Peyer's patch (tissue), 4 donors: ENCODE data around the gene CLCN1. TPM values are rescaled to one million over a fixed set of nuclear protein-coding genes. Genes with fewer than 3 reads are reported as not detected.

Experiments used
- DNase-seq, 3 donors: peaks; one replicate each; pipeline ENCODE4 v3.0.0-alpha.2; 2017 to 2019
- H3K27ac ChIP-seq, 4 donors: fragments of 200-600 bp; sonication (generic); one replicate each; pipeline ENCODE4 v1.5.1; 2016 to 2019
- H3K27me3 ChIP-seq, 2 donors: fragments of 200-600 bp; sonication (generic); one replicate each; pipeline ENCODE4 v1.5.1; 2019
- H3K36me3 ChIP-seq, 3 donors: fragments of 200-600 bp; sonication (generic); one replicate each; pipeline ENCODE4 v1.5.1; 2016 to 2019
- H3K4me1 ChIP-seq, 4 donors: fragments of 200-600 bp; sonication (generic); one replicate each; pipeline ENCODE4 v1.5.1; 2016 to 2019
- H3K4me3 ChIP-seq, 4 donors: fragments of 200-600 bp; sonication (generic); 1 replicate in 3 of 4; 2 replicates in 1 of 4; pipeline ENCODE4 v1.5.1; 2016 to 2019; ENCODE audit warnings: mild to moderate bottlenecking in 1 of 4
- H3K9me3 ChIP-seq, 4 donors: fragments of 200-600 bp; sonication (generic); one replicate each; pipeline ENCODE4 v1.5.1; 2016 to 2019; ENCODE audit warnings: mild to moderate bottlenecking in 1 of 4
- CTCF ChIP-seq, 6 experiments: fragments of 450-650 bp in 4 of 6; fragments of 200-600 bp in 2 of 6; sonication (generic) in 1 of 6; IDR thresholded peaks; one replicate each; pipeline ENCODE4 v1.5.1; 2017 to 2019; ENCODE audit warnings: antibody characterized with exemption in 6 of 6, mild to moderate bottlenecking in 3 of 6, moderate library complexity in 1 of 6
- POLR2A ChIP-seq, 2 donors: fragments of 450-650 bp; IDR thresholded peaks; one replicate each; pipeline ENCODE4 v1.5.1; 2017; ENCODE audit warnings: antibody characterized with exemption in 2 of 2, mild to moderate bottlenecking in 2 of 2, moderate library complexity in 2 of 2
- total RNA-seq, 4 donors: library from RNA; depleted of rRNA; stranded (reverse); fragments of >200 nt; gene quantifications; one replicate each; pipeline ENCODE4 v1.1.0, GENCODE V29; 2016

CLCN1 gene
- total RNA-seq = 1 to 10 TPM in 3 of 4 donors, not detected in 1; 1.1 to 6.5 (median 2.5) TPM

DNA sequence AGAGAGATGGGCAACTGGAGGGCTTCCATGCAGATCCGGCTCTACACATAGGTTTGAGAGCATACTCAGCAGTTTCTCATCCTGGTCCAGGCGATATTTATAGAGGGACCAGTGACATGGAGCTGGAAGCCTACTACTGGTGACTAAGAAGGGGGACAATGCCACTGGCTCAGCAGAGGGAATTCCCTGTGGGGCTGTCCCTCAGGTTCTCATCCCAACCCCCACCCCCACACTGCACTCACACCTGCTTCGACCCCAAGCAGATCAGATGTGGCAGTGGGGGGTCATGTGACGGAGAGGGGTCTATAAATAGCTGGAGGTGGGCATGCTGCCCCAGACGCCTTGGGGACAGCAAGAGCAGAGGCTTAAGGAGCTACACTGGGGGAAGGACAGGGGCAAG lies at the start of gene CLCN1:
Gene CLCN1, plus strand, starts transcription at position 336 of the 400 bp plus-strand sequence. CDS start 102 bp downstream, outside the sequence.
- H3K4me1 ChIP-seq = no peaks in the 10 kb centered on the region
- H3K27me3 ChIP-seq = no peaks in the 10 kb centered on the region
- H3K36me3 ChIP-seq = no peaks in the 10 kb centered on the region

DNA sequence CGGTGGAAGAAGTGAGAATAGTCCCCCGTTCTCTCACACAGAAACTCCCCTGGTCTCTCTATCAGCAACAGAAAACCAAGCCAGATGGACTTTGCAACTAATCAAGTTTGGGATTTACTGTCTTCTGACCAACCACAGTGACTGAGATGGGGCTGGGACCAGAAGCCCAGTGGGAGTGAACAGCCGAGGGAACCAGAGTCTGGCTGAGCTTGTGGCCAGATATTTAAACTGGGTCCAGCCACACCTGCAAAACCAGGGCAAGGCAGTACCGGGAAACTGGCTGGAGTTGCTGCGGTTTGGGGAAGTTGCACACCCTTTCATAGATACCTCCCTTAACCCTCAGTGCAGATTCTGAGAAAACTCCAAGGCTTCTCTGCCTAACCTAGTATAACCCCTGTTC lies 46.7 kb upstream of the CLCN1 start:
- peak in 1 of 3 donors; percentile 67 for DNase-seq
- TF ChIP-seq POLR2A (IDR thresholded peaks at IDR 0.05) (peak in 1 of 2 donors; percentile 9), CTCF (IDR thresholded peaks at IDR 0.05) (no peak)
- Histone ChIP-seq H3K4me1 (peaks cover 0 to 47% (median 2%) of the 10 kb centered on the region in 4 donors), H3K27me3 (no peaks in the 10 kb centered on the region), H3K27ac (peak overlapping the region in 2 of 4 donors; percentile 51 to 76), H3K9me3 (no peaks in the 10 kb centered on the region), H3K4me3 (no peak overlapping the region), H3K36me3 (peaks cover 0 to 33% (median 0%) of the 10 kb centered on the region in 3 donors)

More for the DNA sequence above, at the start of gene CLCN1:
- Histone ChIP-seq H3K27ac (no peak within 1 kb of the TSS), H3K4me3 (no peak within 1 kb of the TSS), H3K9me3 (no peaks in the 10 kb centered on the region)
- DNase-seq = no peak
- TF ChIP-seq POLR2A (IDR thresholded peaks at IDR 0.05) = no peak
- TF ChIP-seq CTCF (IDR thresholded peaks at IDR 0.05) = no peak

DNA sequence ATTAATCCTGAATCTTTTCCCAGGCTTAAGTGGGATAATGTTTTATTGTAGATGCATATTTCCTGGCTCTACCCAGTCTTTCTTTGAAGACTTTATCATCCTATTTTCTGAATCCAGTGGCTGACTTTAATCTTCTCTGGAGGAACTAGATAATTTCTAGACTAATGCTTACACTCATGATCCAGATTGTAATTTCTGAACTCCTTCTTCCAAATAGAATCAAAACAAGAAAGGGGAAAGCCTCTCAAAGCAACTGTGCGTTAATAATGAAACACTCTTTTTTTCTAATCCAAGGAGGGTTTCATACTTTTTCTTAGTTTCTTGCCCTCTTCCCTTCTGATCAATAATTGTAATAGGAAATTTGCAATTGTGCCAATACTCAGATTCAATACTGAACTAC lies 44.7 kb upstream of the CLCN1 start:
- Histone ChIP-seq H3K27me3 (no peaks in the 10 kb centered on the region), H3K4me3 (no peak overlapping the region), H3K9me3 (no peaks in the 10 kb centered on the region), H3K4me1 (peaks cover 0 to 27% (median 0%) of the 10 kb centered on the region in 4 donors), H3K27ac (no peak overlapping the region), H3K36me3 (peaks cover 0 to 33% (median 0%) of the 10 kb centered on the region in 3 donors)
- TF ChIP-seq POLR2A (IDR thresholded peaks at IDR 0.05) = no peak
- TF ChIP-seq CTCF (IDR thresholded peaks at IDR 0.05) = no peak
- no peak for DNase-seq

DNA sequence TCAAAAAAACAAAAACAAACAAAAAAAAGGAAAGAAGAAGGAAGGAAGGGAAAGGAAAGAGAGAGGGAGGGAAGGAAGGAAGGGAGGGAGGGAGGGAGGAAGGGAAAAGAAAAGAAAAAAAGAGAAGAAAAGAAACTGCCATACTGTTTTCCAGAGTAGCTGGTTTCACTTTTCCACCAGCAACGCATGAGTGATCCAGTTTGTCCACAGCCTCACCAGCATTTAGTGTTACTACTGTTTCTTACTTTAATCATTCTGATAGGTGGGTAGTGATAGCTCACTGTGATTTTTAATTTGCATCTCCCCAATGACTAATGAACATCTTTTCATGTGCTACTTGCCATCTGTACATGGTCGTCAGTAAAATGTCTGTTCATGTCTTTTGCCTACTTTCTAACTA lies 43.0 kb upstream of the CLCN1 start:
- Histone ChIP-seq H3K27me3 (no peaks in the 10 kb centered on the region), H3K9me3 (no peaks in the 10 kb centered on the region), H3K4me1 (peaks cover 0 to 12% (median 0%) of the 10 kb centered on the region in 4 donors), H3K4me3 (no peak overlapping the region), H3K36me3 (peaks cover 0 to 20% (median 0%) of the 10 kb centered on the region in 3 donors), H3K27ac (no peak overlapping the region)
- no peak for TF ChIP-seq POLR2A (IDR thresholded peaks at IDR 0.05)
- TF ChIP-seq CTCF (IDR thresholded peaks at IDR 0.05) = no peak
- DNase-seq = no peak

- no peak for TF ChIP-seq POLR2A (IDR thresholded peaks at IDR 0.05)
- no peak for TF ChIP-seq CTCF (IDR thresholded peaks at IDR 0.05)
- Histone ChIP-seq H3K36me3 (no peaks in the 10 kb centered on the region), H3K27ac (peak overlapping the region; percentile 19 to 72 (median 29)), H3K9me3 (no peaks in the 10 kb centered on the region), H3K4me3 (peak overlapping the region in 1 of 4 donors; percentile 7), H3K4me1 (peaks cover 0 to 15% (median 7%) of the 10 kb centered on the region in 4 donors), H3K27me3 (no peaks in the 10 kb centered on the region)
- DNase-seq = no peak
These were observed 36.5 kb upstream of the CLCN1 start for GRCh38 chr7:143279186-143280098.
